Body of pancreas (tissue), 4 donors: ENCODE measurements around the gene BTBD9.

Source experiments
- POLR2A ChIP-seq, 3 donors: fragments of 450-650 bp; IDR thresholded peaks; one replicate each; pipeline ENCODE4 v1.6.1; 2016; ENCODE audit warnings: antibody characterized with exemption in 3 of 3, mild to moderate bottlenecking in 2 of 3
- TF ChIP-seq, protein P1 (sequence below), 7 experiments: fragments of 450-650 bp in 4 of 7; fragments of 200-600 bp in 3 of 7; sonication (generic) in 3 of 7; IDR thresholded peaks; one replicate each; pipeline ENCODE4 v1.5.1; 2016 to 2019; ENCODE audit warnings: antibody characterized with exemption in 7 of 7

DNA sequence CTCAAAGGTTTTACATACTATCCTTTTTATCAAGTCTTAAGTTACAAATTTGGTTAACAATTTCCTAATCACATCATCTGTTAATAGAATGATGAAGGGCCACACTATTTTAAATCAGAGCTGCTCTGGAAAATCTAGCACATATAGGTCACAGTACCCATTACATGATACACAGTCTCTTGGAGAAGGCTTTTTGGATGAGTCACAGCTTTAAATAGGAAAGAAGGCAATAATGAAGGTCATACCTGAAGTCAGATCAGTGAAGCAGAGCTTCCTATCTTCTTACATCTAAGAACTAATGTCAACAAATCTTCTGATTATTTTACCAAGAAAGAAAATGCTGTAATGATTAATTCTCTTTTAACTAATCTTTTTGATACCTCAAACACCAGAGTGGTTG lies 248.5 kb downstream of the BTBD9 start:
- TF ChIP-seq, protein P1, sequence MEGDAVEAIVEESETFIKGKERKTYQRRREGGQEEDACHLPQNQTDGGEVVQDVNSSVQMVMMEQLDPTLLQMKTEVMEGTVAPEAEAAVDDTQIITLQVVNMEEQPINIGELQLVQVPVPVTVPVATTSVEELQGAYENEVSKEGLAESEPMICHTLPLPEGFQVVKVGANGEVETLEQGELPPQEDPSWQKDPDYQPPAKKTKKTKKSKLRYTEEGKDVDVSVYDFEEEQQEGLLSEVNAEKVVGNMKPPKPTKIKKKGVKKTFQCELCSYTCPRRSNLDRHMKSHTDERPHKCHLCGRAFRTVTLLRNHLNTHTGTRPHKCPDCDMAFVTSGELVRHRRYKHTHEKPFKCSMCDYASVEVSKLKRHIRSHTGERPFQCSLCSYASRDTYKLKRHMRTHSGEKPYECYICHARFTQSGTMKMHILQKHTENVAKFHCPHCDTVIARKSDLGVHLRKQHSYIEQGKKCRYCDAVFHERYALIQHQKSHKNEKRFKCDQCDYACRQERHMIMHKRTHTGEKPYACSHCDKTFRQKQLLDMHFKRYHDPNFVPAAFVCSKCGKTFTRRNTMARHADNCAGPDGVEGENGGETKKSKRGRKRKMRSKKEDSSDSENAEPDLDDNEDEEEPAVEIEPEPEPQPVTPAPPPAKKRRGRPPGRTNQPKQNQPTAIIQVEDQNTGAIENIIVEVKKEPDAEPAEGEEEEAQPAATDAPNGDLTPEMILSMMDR (IDR thresholded peaks at IDR 0.05), result no peak
- no peak for TF ChIP-seq POLR2A (IDR thresholded peaks at IDR 0.05)
